ES-I3 (cell line): ENCODE measurements around the gene UBALD2.
"Not testable (repeated sequence)": the region's sequence is repeated elsewhere in the genome, so short reads cannot be mapped to it uniquely, and the experiment has no call there.

ENCODE experiments used
- H3K36me3 ChIP-seq: 2 replicates; pipeline ENCODE4 v1.6.1; 2013; ENCODE audit warnings: mild to moderate bottlenecking, low read length, control low read depth, moderate library complexity; ENCODE audit not compliant: insufficient read depth
- H3K4me1 ChIP-seq: 2 replicates; pipeline ENCODE4 v1.6.1; 2013; ENCODE audit warnings: mild to moderate bottlenecking, control low read depth, low read length; ENCODE audit not compliant: insufficient read depth
- H3K9ac ChIP-seq: 2 replicates; pipeline ENCODE4 v1.6.1; 2013; ENCODE audit warnings: low read depth, mild to moderate bottlenecking, low read length, moderate library complexity
- H3K9me3 ChIP-seq: 2 replicates; pipeline ENCODE4 v1.6.1; 2013; ENCODE audit warnings: mild to moderate bottlenecking, low read length, moderate library complexity; ENCODE audit not compliant: control insufficient read depth, insufficient read depth

UBALD2 gene

GRCh38 chr17:76296889-76297288 lies 31.7 kb downstream of the UBALD2 start:
- no peak overlapping the region for H3K9ac ChIP-seq
- H3K36me3 ChIP-seq, result no peaks in the 10 kb centered on the region
- H3K9me3 ChIP-seq, result no peaks in the 10 kb centered on the region
- H3K4me1 ChIP-seq, result no peaks in the 10 kb centered on the region

- Histone ChIP-seq H3K9ac (no peak overlapping the region), H3K9me3 (no peaks in the 10 kb centered on the region), H3K4me1 (no peaks in the 10 kb centered on the region), H3K36me3 (no peaks in the 10 kb centered on the region)
Observed at GRCh38 chr17:76297436-76297835, 32.3 kb downstream of the UBALD2 start.

GRCh38 chr17:76304226-76305134 lies 39.3 kb downstream of the UBALD2 start:
- Histone ChIP-seq H3K4me1 (no peaks in the 10 kb centered on the region), H3K9ac (no peak overlapping the region), H3K36me3 (no peaks in the 10 kb centered on the region), H3K9me3 (no peaks in the 10 kb centered on the region)

- H3K4me1 ChIP-seq, H3K9ac ChIP-seq, H3K36me3 ChIP-seq, H3K9me3 ChIP-seq: not testable (repeated sequence)
Observed at GRCh38 chr17:76305135-76305454, 39.9 kb downstream of the UBALD2 start.

GRCh38 chr17:76307299-76307965 lies 42.3 kb downstream of the UBALD2 start:
- Histone ChIP-seq H3K9ac (no peak overlapping the region), H3K4me1 (no peaks in the 10 kb centered on the region), H3K36me3 (peaks cover 5% of the 10 kb centered on the region; the same call in 1 of the 2 replicates), H3K9me3 (no peaks in the 10 kb centered on the region)

GRCh38 chr17:76307966-76308338 lies 42.8 kb downstream of the UBALD2 start, which contains the start of gene QRICH2:
Gene QRICH2 (minus strand): TSS chr17:76308276. CDS start chr17:76307998, 278 bp downstream.
- peaks cover 5% of the 10 kb centered on the region; the same call in 1 of the 2 replicates for H3K36me3 ChIP-seq
- H3K4me1 ChIP-seq, result no peaks in the 10 kb centered on the region
- H3K9me3 ChIP-seq, result no peaks in the 10 kb centered on the region
- no peak within 1 kb of the TSS for H3K9ac ChIP-seq

GRCh38 chr17:76309461-76309860 lies 44.3 kb downstream of the UBALD2 start:
- no peaks in the 10 kb centered on the region for H3K4me1 ChIP-seq
- H3K9me3 ChIP-seq, result no peaks in the 10 kb centered on the region
- H3K9ac ChIP-seq, result no peak overlapping the region
- H3K36me3 ChIP-seq, result peaks cover 8% of the 10 kb centered on the region

- Histone ChIP-seq H3K9me3 (no peaks in the 10 kb centered on the region), H3K36me3 (peaks cover 12% of the 10 kb centered on the region), H3K4me1 (no peaks in the 10 kb centered on the region), H3K9ac (no peak overlapping the region)
Observed at GRCh38 chr17:76312735-76313134, 47.6 kb downstream of the UBALD2 start.

- H3K4me1 ChIP-seq, result no peaks in the 10 kb centered on the region
- no peak overlapping the region for H3K9ac ChIP-seq
- no peaks in the 10 kb centered on the region for H3K9me3 ChIP-seq
- peaks cover 13% of the 10 kb centered on the region for H3K36me3 ChIP-seq
Observed at GRCh38 chr17:76314392-76315227, 49.5 kb downstream of the UBALD2 start.

- Histone ChIP-seq H3K36me3 (peaks cover 11% of the 10 kb centered on the region; the same call in 1 of the 2 replicates), H3K4me1 (no peaks in the 10 kb centered on the region), H3K9ac (no peak overlapping the region), H3K9me3 (no peaks in the 10 kb centered on the region)
Observed at GRCh38 chr17:76317535-76317934, 52.4 kb downstream of the UBALD2 start.

- Histone ChIP-seq H3K9ac (no peak overlapping the region), H3K4me1 (no peaks in the 10 kb centered on the region), H3K36me3 (peaks cover 10% of the 10 kb centered on the region; the same call in 1 of the 2 replicates), H3K9me3 (no peaks in the 10 kb centered on the region)
Observed at GRCh38 chr17:76318586-76318985, 53.4 kb downstream of the UBALD2 start.
